Naive thymus-derived CD4-positive, alpha-beta T cell (primary cell): ENCODE results near the gene CMIP. TPM values are rescaled to one million over a fixed set of nuclear protein-coding genes. Genes with fewer than 3 reads are reported as not detected.

Source experiments
- ATAC-seq: fragments of 150-1000 bp; cut with Tn5 transposase; 2 replicates; pipeline ENCODE4 v1.10.0; 2021; ENCODE audit warnings: mild to moderate bottlenecking, moderate library complexity
- CTCF ChIA-PET: fragments of 350-600 bp; sonication (Branson Sonifier 250); formaldehyde crosslinking; loops from one replicate; lab custom pipeline; 2021; ENCODE audit warnings: antibody characterized with exemption; lab: Charles Lee
- POLR2A ChIA-PET: fragments of 350-600 bp; sonication (Branson Sonifier 250); formaldehyde crosslinking; loops from one replicate; lab custom pipeline; 2021; ENCODE audit warnings: antibody characterized with exemption, inconsistent platforms; lab: Charles Lee
- DNase-seq, 9 donors: peaks; one replicate each; pipeline versions ENCODE4 v3.0.0 to v3.0.0-alpha.2; 2020 to 2022; ENCODE audit warnings: mixed read lengths in 1 of 9
- H3K27ac ChIP-seq: one replicate; pipeline ENCODE4 v1.7.0; 2013; ENCODE audit warnings: mild to moderate bottlenecking, low read depth, low read length, moderate library complexity
- H3K27me3 ChIP-seq, 2 donors: one replicate each; pipeline ENCODE4 v1.7.0; 2013; ENCODE audit warnings: low read length in 2 of 2, mild to moderate bottlenecking in 2 of 2, moderate library complexity in 2 of 2; ENCODE audit not compliant: control insufficient read depth in 2 of 2, insufficient read depth in 2 of 2
- H3K36me3 ChIP-seq, 3 experiments: 1 replicate in 2 of 3; 2 replicates in 1 of 3; pipeline ENCODE4 v1.7.0; 2013; ENCODE audit warnings: low read length in 3 of 3, mild to moderate bottlenecking in 3 of 3, moderate library complexity in 1 of 3; ENCODE audit not compliant: insufficient read depth in 3 of 3, control insufficient read depth in 2 of 3
- H3K4me1 ChIP-seq, 2 donors: one replicate each; pipeline ENCODE4 v1.7.0; 2013; ENCODE audit warnings: low read length in 2 of 2, mild to moderate bottlenecking in 2 of 2, moderate library complexity in 1 of 2; ENCODE audit not compliant: control insufficient read depth in 2 of 2, insufficient read depth in 2 of 2
- H3K4me3 ChIP-seq: 2 replicates; pipeline ENCODE4 v1.7.0; 2013; ENCODE audit warnings: mild to moderate bottlenecking, low read length
- H3K9me3 ChIP-seq, 3 experiments: 1 replicate in 2 of 3; 2 replicates in 1 of 3; pipeline ENCODE4 v1.7.0; 2013; ENCODE audit warnings: low read length in 3 of 3; ENCODE audit not compliant: control insufficient read depth in 2 of 3
- H3K27ac Mint-ChIP-seq, 9 donors: one replicate each; pipeline ENCODE4 v1.8.0; 2020 to 2022; ENCODE audit warnings: mixed read lengths in 9 of 9, mild to moderate bottlenecking in 8 of 9, moderate library complexity in 5 of 9, inconsistent platforms in 2 of 9
- H3K27me3 Mint-ChIP-seq, 5 donors: one replicate each; pipeline ENCODE4 v1.8.0; 2021 to 2022; ENCODE audit warnings: mixed read lengths in 5 of 5, mild to moderate bottlenecking in 1 of 5
- H3K36me3 Mint-ChIP-seq, 5 donors: one replicate each; pipeline ENCODE4 v1.8.0; 2020 to 2022; ENCODE audit warnings: mixed read lengths in 5 of 5, mild to moderate bottlenecking in 3 of 5, inconsistent platforms in 1 of 5
- H3K4me1 Mint-ChIP-seq, 7 donors: one replicate each; pipeline ENCODE4 v1.8.0; 2020 to 2022; ENCODE audit warnings: mixed read lengths in 7 of 7, mild to moderate bottlenecking in 3 of 7, inconsistent platforms in 1 of 7
- H3K4me3 Mint-ChIP-seq, 10 donors: one replicate each; pipeline ENCODE4 v1.8.0; 2020 to 2022; ENCODE audit warnings: mild to moderate bottlenecking in 10 of 10, mixed read lengths in 10 of 10, moderate library complexity in 6 of 10, inconsistent platforms in 2 of 10
- H3K9me3 Mint-ChIP-seq, 11 donors: one replicate each; pipeline ENCODE4 v1.8.0; 2020 to 2022; ENCODE audit warnings: mixed read lengths in 11 of 11, mild to moderate bottlenecking in 4 of 11, inconsistent platforms in 1 of 11, moderate library complexity in 1 of 11
- intact Hi-C, 2 donors: fragments of 100-400 bp; cut with micrococcal nuclease; formaldehyde crosslinking; loops; one replicate each; pipeline ENCODE4 v1.15.1; 2023
- polyA plus RNA-seq, 2 donors: library from polyadenylated mRNA; unstranded; fragments of 300-500 nt; fragmentation: Illumina TruSeq; gene quantifications; one replicate each; pipeline ENCODE4 v1.2.3, GENCODE V29; 2021
- total RNA-seq, 6 experiments: library from RNA in 5 of 6; stranded (reverse) in 5 of 6; gene quantifications; 1 replicate in 5 of 6; 2 replicates in 1 of 6; pipeline ENCODE4 v1.2.3 and lab custom pipeline; 2021 to 2026

CMIP gene
- total and polyA plus RNA-seq, 7 experiments from 2014 or later: 0.66 to 75.4 (median 34.3) TPM

GRCh38 chr16:81634380-81635062 lies 189.9 kb downstream of the CMIP start:
- peak overlapping the region in 1 of 10 donors; percentile 51 for H3K4me3 Mint-ChIP-seq
- peaks cover 0 to 3% (median 0%) of the 10 kb centered on the region in 5 donors for H3K36me3 Mint-ChIP-seq
- H3K4me1 Mint-ChIP-seq: peaks cover 21 to 75% (median 49%) of the 10 kb centered on the region in 7 donors
- no peaks in the 10 kb centered on the region for H3K27me3 ChIP-seq
- H3K9me3 ChIP-seq: no peaks in the 10 kb centered on the region
- CTCF ChIA-PET: no interaction called here
- intact Hi-C loops: loop anchor here (5.0 to 10.0 kb wide), 5 partner anchors 143 to 630 kb away; partner anchors contain the start of genes CENPN (in 1 of the 2), CMC2 (in 1 of the 2), GCSH (in 1 of the 2) and PLCG2 (in 1 of the 2)
- peak overlapping the region in 8 of 9 donors; percentile 41 to 99 (median 83) for H3K27ac Mint-ChIP-seq
- no peaks in the 10 kb centered on the region for H3K27me3 Mint-ChIP-seq
- ATAC-seq (no peak), DNase-seq (no peak)
- POLR2A ChIA-PET: interaction anchor here (1.1 to 1.4 kb wide), 2 partner anchors 9 to 80 kb away, joined by 3 read pairs; no protein-coding TSS in a partner anchor
- no peaks in the 10 kb centered on the region for H3K9me3 Mint-ChIP-seq
- no peaks in the 10 kb centered on the region for H3K36me3 ChIP-seq
- no peak overlapping the region for H3K4me3 ChIP-seq
- no peak overlapping the region for H3K27ac ChIP-seq
- H3K4me1 ChIP-seq: peaks cover 18 to 20% of the 10 kb centered on the region in 2 donors

- Histone ChIP-seq H3K27ac (no peak overlapping the region), H3K27me3 (no peaks in the 10 kb centered on the region), H3K9me3 (no peaks in the 10 kb centered on the region), H3K36me3 (no peaks in the 10 kb centered on the region), H3K4me1 (peaks cover 18 to 20% of the 10 kb centered on the region in 2 donors), H3K4me3 (no peak overlapping the region)
- Mint-ChIP-seq H3K9me3 (no peaks in the 10 kb centered on the region), H3K36me3 (peaks cover 0 to 3% (median 0%) of the 10 kb centered on the region in 5 donors), H3K27ac (peak overlapping the region in 8 of 9 donors; percentile 5 to 99 (median 72)), H3K4me3 (no peak overlapping the region), H3K4me1 (peaks cover 21 to 71% (median 46%) of the 10 kb centered on the region in 7 donors), H3K27me3 (no peaks in the 10 kb centered on the region)
- ATAC-seq: no peak
- no peak for DNase-seq
- ChIA-PET CTCF (no interaction called here), POLR2A (interaction anchor here (1.4 kb wide), 1 partner anchor 79 kb away, joined by 3 read pairs; no protein-coding TSS in a partner anchor)
- intact Hi-C loops: loop anchor here in 1 of 2 donors (10.0 kb wide), 2 partner anchors 240 to 630 kb away; partner anchors contain the start of genes CENPN and CMC2
Measured at GRCh38 chr16:81635063-81635937, 190.7 kb downstream of the CMIP start.

- H3K9me3 ChIP-seq: no peaks in the 10 kb centered on the region
- Mint-ChIP-seq H3K36me3 (peaks cover 0 to 6% (median 0%) of the 10 kb centered on the region in 5 donors), H3K4me1 (peaks cover 21 to 59% (median 40%) of the 10 kb centered on the region in 7 donors), H3K27me3 (no peaks in the 10 kb centered on the region), H3K4me3 (no peak overlapping the region), H3K9me3 (no peaks in the 10 kb centered on the region), H3K27ac (peak overlapping the region in 6 of 9 donors; percentile 36 to 99 (median 60))
- no peaks in the 10 kb centered on the region for H3K27me3 ChIP-seq
- POLR2A ChIA-PET: no interaction called here
- H3K4me1 ChIP-seq: peaks cover 18 to 20% of the 10 kb centered on the region in 2 donors
- ATAC-seq: no peak
- DNase-seq: no peak
- no peak overlapping the region for H3K4me3 ChIP-seq
- H3K27ac ChIP-seq: no peak overlapping the region
- CTCF ChIA-PET: interaction anchor here (0.7 kb wide), 1 partner anchor 271 kb away, joined by 3 read pairs; no protein-coding TSS in a partner anchor
- peaks cover 0 to 5% (median 0%) of the 10 kb centered on the region in 3 experiments for H3K36me3 ChIP-seq
- intact Hi-C loops: loop anchor here in 1 of 2 donors (10.0 kb wide), 2 partner anchors 238 to 632 kb away; partner anchors contain the start of genes CENPN and CMC2
Measured at GRCh38 chr16:81636298-81636993, 191.8 kb downstream of the CMIP start.

DNA sequence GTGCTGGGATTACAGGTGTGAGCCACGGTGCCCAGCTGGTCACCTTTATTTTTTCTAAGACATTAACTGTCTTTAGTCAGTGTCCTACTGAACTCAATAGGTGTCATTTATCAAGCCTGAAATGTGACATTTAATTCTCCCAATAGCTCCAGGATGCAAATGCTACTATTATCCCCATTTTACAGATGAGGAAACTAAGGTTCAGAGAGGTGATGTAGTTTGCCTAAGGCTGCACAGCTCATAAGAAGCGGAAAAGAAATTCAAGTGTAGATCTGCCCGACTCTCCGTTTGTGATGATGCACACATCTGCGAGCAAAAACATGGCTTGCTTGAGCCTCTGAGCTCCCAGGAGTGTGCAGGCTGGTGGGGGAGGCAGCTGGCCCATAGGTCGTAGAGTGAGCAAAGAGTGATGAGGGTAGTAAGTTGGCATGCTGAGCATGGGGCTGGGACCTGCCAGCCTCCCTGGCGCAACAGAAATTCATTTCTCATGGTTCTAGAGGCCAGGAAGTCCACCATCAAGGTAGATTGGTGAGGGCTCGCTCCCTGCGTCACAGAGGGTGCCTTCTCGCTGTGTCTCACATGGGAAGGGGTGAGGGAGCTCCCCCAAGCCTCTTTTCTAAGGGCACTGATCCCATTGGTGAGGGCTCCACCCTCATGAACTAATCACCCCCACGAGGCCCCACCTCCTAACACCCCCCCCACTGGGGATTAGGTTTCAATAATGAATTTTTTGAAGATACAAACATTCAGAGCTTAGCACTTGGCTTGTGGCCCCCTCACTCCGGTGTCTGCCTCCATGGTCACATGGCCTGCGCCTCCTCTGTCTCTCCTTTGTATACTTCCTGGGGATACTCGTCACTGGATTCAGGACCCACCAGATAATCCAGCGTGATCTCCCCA lies 193.0 kb downstream of the CMIP start:
- Histone ChIP-seq H3K27me3 (no peaks in the 10 kb centered on the region), H3K9me3 (no peaks in the 10 kb centered on the region), H3K4me3 (no peak overlapping the region), H3K4me1 (peaks cover 13 to 16% of the 10 kb centered on the region in 2 donors), H3K27ac (no peak overlapping the region), H3K36me3 (peaks cover 0 to 5% (median 0%) of the 10 kb centered on the region in 3 experiments)
- no peak for ATAC-seq
- Mint-ChIP-seq H3K27ac (peak overlapping the region in 4 of 9 donors; percentile 22 to 58 (median 40)), H3K9me3 (no peaks in the 10 kb centered on the region), H3K4me1 (peaks cover 13 to 56% (median 30%) of the 10 kb centered on the region in 7 donors), H3K36me3 (peaks cover 0 to 6% (median 0%) of the 10 kb centered on the region in 5 donors), H3K27me3 (no peaks in the 10 kb centered on the region), H3K4me3 (peak overlapping the region in 1 of 10 donors; percentile 3)
- ChIA-PET CTCF (no interaction called here), POLR2A (no interaction called here)
- DNase-seq: no peak
- intact Hi-C loops: loop anchor here in 1 of 2 donors (10.0 kb wide), 2 partner anchors 237 to 633 kb away; partner anchors contain the start of genes CENPN and CMC2

DNA sequence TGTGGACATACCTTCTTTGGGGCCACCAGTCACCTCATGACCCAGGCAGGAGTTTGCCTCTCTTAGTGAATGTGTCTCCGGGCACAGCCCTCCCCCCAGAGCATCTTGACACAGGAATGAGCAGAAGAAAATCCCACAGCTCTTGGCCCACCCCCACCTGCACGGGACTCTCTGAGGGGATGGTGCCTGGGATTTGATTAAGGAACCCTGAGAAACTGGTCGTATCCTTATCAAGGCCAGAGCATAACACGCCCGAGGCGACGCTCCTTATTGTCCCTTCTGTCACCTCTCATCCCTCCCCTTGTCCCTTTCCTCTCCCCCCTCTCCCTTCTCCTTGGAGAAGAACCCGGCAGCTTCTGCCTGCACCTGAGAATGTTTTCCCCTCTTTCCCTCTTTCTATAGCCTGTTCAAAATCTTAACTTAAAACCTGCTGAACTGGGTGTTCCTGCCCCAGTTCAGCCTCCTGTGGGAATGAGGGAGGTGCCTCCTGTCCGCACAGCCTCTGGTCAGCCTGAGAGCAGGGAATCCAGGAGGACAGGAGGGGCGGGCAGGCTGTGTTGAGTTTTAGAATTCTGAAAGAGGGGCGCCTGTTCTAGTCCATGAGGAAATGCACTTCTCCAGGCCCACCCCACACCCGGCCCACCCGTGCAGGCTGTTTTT lies 193.8 kb downstream of the CMIP start:
- no peak for ATAC-seq
- intact Hi-C loops: loop anchor here in 1 of 2 donors (10.0 kb wide), 2 partner anchors 236 to 634 kb away; partner anchors contain the start of genes CENPN and CMC2
- no peaks in the 10 kb centered on the region for H3K27me3 Mint-ChIP-seq
- Histone ChIP-seq H3K27ac (no peak overlapping the region), H3K9me3 (no peaks in the 10 kb centered on the region), H3K4me3 (no peak overlapping the region), H3K27me3 (no peaks in the 10 kb centered on the region), H3K4me1 (peaks cover 5 to 10% of the 10 kb centered on the region in 2 donors), H3K36me3 (peaks cover 0 to 5% (median 0%) of the 10 kb centered on the region in 3 experiments)
- ChIA-PET CTCF (no interaction called here), POLR2A (no interaction called here)
- peaks cover 11 to 52% (median 22%) of the 10 kb centered on the region in 7 donors for H3K4me1 Mint-ChIP-seq
- peak overlapping the region in 1 of 10 donors; percentile 3 for H3K4me3 Mint-ChIP-seq
- H3K27ac Mint-ChIP-seq: peak overlapping the region in 4 of 9 donors; percentile 22 to 51 (median 31)
- peaks cover 0 to 6% (median 0%) of the 10 kb centered on the region in 5 donors for H3K36me3 Mint-ChIP-seq
- no peak for DNase-seq
- no peaks in the 10 kb centered on the region for H3K9me3 Mint-ChIP-seq
